ENCODE results near the gene PLXNB1.

Gene PLXNB1

DNA sequence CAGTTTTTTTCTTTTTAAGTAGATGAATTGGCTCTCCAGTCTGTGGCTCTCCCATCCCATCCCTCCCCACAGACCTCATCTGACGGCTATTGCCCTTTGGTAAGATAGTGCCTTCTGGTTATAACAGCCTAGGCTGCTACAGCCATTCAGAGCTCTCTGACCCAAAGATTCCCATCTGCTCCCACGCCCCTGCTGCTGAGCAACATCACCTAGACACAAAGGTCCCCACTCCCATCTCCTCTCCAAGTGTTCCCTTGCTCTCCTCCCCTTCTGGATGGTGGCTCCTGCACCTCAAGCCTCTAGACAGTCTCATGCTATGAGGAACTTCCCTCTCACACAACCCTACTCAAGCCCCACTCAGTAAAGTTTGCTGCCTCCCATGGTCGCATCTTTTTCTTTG, 34.2 kb downstream of the PLXNB1 start:
- Histone ChIP-seq H3K4me2 (ENCODE audit: insufficient read depth, low read length) (no peak overlapping the region), H3K27me3 (ENCODE audit: insufficient read depth, low read length, poor library complexity) (peaks cover 3% of the 10 kb centered on the region), H3K36me3 (ENCODE audit: insufficient read depth, low read length) (no peaks in the 10 kb centered on the region), H3K4me1 (ENCODE audit: insufficient read depth, low read length) (no peaks in the 10 kb centered on the region), H3K27ac (ENCODE audit: low read length) (no peak overlapping the region), H3K4me3 (ENCODE audit: low read depth in 1 of 2, low read length in 2 of 2) (no peak overlapping the region), H4K20me1 (ENCODE audit: insufficient read depth, low read length) (no peaks in the 10 kb centered on the region), H2AFZ (ENCODE audit: low read depth, low read length) (no peak overlapping the region), H3K9ac (ENCODE audit: low read depth, low read length) (no peak overlapping the region), H3K9me3 (ENCODE audit: insufficient read depth, low read length, severe bottlenecking) (no peaks in the 10 kb centered on the region), H3K79me2 (ENCODE audit: insufficient read depth, low read length) (no peaks in the 10 kb centered on the region)
- TF ChIP-seq EZH2 (IDR thresholded peaks at IDR 0.05; ENCODE audit: borderline replicate concordance, low read depth, low read length, severe bottlenecking), result no peak
- TF ChIP-seq, protein P1, sequence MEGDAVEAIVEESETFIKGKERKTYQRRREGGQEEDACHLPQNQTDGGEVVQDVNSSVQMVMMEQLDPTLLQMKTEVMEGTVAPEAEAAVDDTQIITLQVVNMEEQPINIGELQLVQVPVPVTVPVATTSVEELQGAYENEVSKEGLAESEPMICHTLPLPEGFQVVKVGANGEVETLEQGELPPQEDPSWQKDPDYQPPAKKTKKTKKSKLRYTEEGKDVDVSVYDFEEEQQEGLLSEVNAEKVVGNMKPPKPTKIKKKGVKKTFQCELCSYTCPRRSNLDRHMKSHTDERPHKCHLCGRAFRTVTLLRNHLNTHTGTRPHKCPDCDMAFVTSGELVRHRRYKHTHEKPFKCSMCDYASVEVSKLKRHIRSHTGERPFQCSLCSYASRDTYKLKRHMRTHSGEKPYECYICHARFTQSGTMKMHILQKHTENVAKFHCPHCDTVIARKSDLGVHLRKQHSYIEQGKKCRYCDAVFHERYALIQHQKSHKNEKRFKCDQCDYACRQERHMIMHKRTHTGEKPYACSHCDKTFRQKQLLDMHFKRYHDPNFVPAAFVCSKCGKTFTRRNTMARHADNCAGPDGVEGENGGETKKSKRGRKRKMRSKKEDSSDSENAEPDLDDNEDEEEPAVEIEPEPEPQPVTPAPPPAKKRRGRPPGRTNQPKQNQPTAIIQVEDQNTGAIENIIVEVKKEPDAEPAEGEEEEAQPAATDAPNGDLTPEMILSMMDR (IDR thresholded peaks at IDR 0.05; ENCODE audit: borderline replicate concordance, extremely low read depth, low read length, poor library complexity, severe bottlenecking), result no peak
- ATAC-seq (ENCODE audit: insufficient read depth, low read depth), result no peak
- no peak for DNase-seq

DNA sequence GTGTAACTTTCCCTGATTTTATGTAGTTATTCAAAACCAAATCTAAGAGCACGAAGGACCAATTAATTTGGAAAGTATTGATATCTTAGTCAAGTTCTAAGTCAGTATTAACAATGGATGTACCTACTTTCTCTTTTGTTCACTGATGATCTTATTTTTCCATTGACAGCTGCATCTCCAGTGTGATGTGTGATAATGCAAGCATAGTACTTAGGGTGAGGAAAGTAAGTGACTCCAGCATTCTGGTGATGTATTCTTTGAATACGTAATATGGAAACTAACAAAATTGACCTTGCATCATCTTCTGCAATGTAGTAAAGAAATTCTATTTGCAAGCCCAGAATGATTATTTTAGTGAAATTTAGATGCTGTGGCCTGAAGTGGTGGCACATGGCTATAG, 35.5 kb downstream of the PLXNB1 start:
- Histone ChIP-seq H3K27me3 (ENCODE audit: insufficient read depth, low read length, poor library complexity) (peaks cover 3% of the 10 kb centered on the region), H4K20me1 (ENCODE audit: insufficient read depth, low read length) (no peaks in the 10 kb centered on the region), H3K4me3 (ENCODE audit: low read depth in 1 of 2, low read length in 2 of 2) (no peak overlapping the region), H3K36me3 (ENCODE audit: insufficient read depth, low read length) (no peaks in the 10 kb centered on the region), H3K79me2 (ENCODE audit: insufficient read depth, low read length) (no peaks in the 10 kb centered on the region), H3K9ac (ENCODE audit: low read depth, low read length) (no peak overlapping the region), H3K4me1 (ENCODE audit: insufficient read depth, low read length) (no peaks in the 10 kb centered on the region), H3K9me3 (ENCODE audit: insufficient read depth, low read length, severe bottlenecking) (no peaks in the 10 kb centered on the region), H3K27ac (ENCODE audit: low read length) (no peak overlapping the region), H2AFZ (ENCODE audit: low read depth, low read length) (no peak overlapping the region), H3K4me2 (ENCODE audit: insufficient read depth, low read length) (no peak overlapping the region)
- TF ChIP-seq EZH2 (IDR thresholded peaks at IDR 0.05; ENCODE audit: borderline replicate concordance, low read depth, low read length, severe bottlenecking), result no peak
- TF ChIP-seq, protein P1 (IDR thresholded peaks at IDR 0.05; ENCODE audit: borderline replicate concordance, extremely low read depth, low read length, poor library complexity, severe bottlenecking), result no peak
- no peak for DNase-seq
- no peak for ATAC-seq (ENCODE audit: insufficient read depth, low read depth)

DNA sequence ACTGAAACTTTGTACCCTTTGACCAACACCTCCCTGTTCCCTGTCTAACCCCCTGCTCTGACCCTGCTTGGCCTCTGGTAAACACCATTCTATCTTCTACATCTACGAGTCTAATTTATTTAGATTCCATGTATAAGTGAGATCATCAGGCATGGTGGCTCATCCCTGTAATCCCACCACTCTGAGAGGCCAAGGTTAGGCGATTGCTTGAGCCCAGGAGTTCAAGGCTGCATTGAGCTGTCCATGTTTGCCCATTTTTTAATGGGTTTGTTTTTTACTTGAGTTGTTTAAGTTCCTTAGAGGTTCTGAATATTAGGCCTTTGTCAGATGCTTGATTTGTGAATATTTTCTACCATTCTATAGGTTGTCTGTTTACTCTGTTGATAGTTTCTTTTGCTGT, 40.9 kb downstream of the PLXNB1 start:
- TF ChIP-seq, protein P1 (IDR thresholded peaks at IDR 0.05; ENCODE audit: borderline replicate concordance, extremely low read depth, low read length, poor library complexity, severe bottlenecking), result no peak
- TF ChIP-seq EZH2 (IDR thresholded peaks at IDR 0.05; ENCODE audit: borderline replicate concordance, low read depth, low read length, severe bottlenecking), result no peak
- Histone ChIP-seq H4K20me1 (ENCODE audit: insufficient read depth, low read length) (no peaks in the 10 kb centered on the region), H3K36me3 (ENCODE audit: insufficient read depth, low read length) (no peaks in the 10 kb centered on the region), H3K9ac (ENCODE audit: low read depth, low read length) (no peak overlapping the region), H3K4me2 (ENCODE audit: insufficient read depth, low read length) (no peak overlapping the region), H2AFZ (ENCODE audit: low read depth, low read length) (no peak overlapping the region), H3K79me2 (ENCODE audit: insufficient read depth, low read length) (no peaks in the 10 kb centered on the region), H3K27me3 (ENCODE audit: insufficient read depth, low read length, poor library complexity) (peaks cover 2% of the 10 kb centered on the region), H3K4me3 (ENCODE audit: low read depth in 1 of 2, low read length in 2 of 2) (no peak overlapping the region), H3K27ac (ENCODE audit: low read length) (no peak overlapping the region), H3K9me3 (ENCODE audit: insufficient read depth, low read length, severe bottlenecking) (no peaks in the 10 kb centered on the region), H3K4me1 (ENCODE audit: insufficient read depth, low read length) (no peaks in the 10 kb centered on the region)
- ATAC-seq (ENCODE audit: insufficient read depth, low read depth) (no peak), DNase-seq (no peak)

DNA sequence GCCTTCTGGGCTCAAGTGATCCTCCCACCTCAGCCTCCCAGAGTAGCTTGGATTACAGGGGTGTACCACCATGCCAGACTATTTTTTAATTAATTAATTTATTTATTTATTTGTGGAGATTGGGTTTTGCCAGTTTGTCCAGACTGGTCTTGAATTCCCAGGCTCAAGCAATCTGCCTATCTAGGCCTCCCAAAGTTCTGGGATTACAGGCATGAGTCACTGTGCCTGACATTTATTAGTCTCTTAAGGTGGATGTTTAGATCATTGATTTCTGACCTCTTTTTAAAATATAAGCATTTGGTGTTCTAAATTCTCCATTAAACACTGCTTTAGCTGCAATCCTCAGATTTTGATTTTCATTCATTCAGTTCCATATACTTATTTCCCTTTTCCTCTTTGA, 42.3 kb downstream of the PLXNB1 start:
- no peaks in the 10 kb centered on the region for H3K4me1 ChIP-seq (ENCODE audit: insufficient read depth, low read length)
- TF ChIP-seq, protein P1 (IDR thresholded peaks at IDR 0.05; ENCODE audit: borderline replicate concordance, extremely low read depth, low read length, poor library complexity, severe bottlenecking), result no peak
- TF ChIP-seq EZH2 (IDR thresholded peaks at IDR 0.05; ENCODE audit: borderline replicate concordance, low read depth, low read length, severe bottlenecking), result no peak
- no peak overlapping the region for H3K4me2 ChIP-seq (ENCODE audit: insufficient read depth, low read length)
- no peaks in the 10 kb centered on the region for H3K36me3 ChIP-seq (ENCODE audit: insufficient read depth, low read length)
- no peak overlapping the region for H3K9ac ChIP-seq (ENCODE audit: low read depth, low read length)
- no peaks in the 10 kb centered on the region for H3K79me2 ChIP-seq (ENCODE audit: insufficient read depth, low read length)
- H3K27me3 ChIP-seq (ENCODE audit: insufficient read depth, low read length, poor library complexity), result peaks cover 5% of the 10 kb centered on the region
- no peak overlapping the region for H2AFZ ChIP-seq (ENCODE audit: low read depth, low read length)
- no peaks in the 10 kb centered on the region for H3K9me3 ChIP-seq (ENCODE audit: insufficient read depth, low read length, severe bottlenecking)
- no peak overlapping the region for H3K27ac ChIP-seq (ENCODE audit: low read length)
- no peak for ATAC-seq (ENCODE audit: insufficient read depth, low read depth)
- H4K20me1 ChIP-seq (ENCODE audit: insufficient read depth, low read length), result no peaks in the 10 kb centered on the region
- H3K4me3 ChIP-seq (ENCODE audit: low read depth in 1 of 2, low read length in 2 of 2), result no peak overlapping the region
- DNase-seq, result no peak
